Measurements from ENCODE around the gene HAAO.

Gene HAAO

DNA sequence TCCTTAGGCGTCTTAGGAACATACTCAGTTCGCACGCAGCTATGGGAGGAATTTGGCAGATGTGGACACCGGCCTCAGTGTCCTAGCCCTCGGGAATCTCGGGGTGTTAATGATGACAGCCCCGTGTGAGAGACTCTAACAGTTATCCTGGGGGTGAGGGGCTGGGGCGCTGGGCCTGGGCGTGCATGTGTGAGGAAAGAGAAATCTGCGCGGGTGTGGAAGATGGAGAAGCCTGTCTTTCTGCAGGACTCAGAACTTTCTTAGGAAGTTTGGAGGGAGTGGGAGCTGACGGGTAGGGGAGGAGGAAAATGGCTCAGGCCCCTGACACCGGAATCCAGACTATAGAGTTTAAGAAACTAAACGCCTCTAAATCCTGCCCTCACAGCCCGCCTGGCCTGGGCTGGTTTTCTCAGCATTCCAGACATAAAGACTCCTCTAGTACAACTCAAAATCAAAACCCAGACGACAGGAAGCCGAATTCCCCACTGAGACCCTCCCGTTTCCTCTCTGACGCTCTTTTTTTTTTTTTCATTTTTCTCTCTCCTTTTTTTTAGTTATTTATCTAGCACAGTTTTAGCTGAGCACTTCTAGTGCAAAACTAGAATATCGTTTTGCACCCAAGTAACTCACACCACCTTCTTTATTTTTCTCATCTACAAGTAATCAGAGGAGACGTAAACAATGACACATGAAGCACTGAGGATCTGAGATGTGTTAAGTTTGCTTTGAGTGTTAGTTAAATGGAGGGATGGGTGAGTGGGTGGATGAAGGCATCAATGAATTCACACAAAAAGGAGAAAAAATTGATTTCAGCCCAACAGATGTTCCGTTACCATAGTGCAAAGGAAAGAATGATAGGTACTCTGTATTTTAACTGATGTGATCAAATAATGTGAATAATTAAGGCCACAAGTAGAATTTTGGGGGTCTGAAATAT lies 1.2 kb upstream of the HAAO start:
- no peak for TF ChIP-seq POLR2A (IDR thresholded peaks at IDR 0.05; ENCODE audit: low read depth, low read length)
- DNase-seq (ENCODE audit: insufficient read length, low spot score) (no peak), FAIRE-seq (no peak)

DNA sequence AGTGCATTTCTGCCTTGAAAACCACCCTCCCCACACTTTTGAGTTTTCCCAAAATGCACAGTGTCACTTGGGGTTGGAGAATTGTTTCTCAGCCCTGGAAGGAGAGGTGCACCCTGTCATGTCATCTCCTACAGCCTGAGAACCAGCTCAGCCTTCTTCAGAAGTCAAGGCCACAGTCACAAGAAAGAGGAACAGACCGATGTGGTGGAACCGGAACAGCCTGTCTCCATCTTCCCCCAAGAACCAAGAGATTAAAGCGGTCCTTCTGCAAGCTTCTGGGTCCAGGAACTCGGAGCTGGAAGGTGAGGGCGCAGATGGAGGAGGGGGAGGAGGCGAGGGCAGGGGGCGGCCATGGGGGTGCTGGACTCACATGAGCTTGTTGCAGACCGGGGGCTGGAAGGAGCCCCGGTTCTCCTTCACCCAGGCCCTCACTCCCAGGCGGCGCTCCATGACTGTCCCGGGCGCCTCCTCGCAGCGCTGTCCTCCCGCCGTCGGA lies 248 bp downstream of the HAAO start:
- no peak for TF ChIP-seq POLR2A (IDR thresholded peaks at IDR 0.05; ENCODE audit: low read depth, low read length)
- DNase-seq (ENCODE audit: insufficient read length, low spot score) (no peak), FAIRE-seq (no peak)

DNA sequence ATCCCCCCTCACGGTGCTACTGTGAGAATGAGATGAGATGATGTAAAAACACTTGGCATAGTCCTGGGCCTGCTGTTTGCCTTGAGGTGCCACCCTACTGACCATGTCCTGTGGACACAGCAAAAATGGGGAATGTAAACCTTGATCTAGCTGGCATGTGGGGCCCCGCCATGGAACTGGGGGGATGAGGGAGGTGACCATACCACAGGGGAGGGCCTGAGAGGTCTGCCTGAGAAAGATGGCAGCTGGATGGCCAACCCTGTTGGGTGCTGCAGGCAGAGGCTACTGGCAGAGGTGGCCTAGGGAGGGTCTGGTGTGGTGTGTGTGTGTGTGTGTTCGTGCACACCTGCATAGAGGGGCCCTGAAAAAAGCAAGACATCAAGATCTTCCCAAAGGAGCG lies 777 bp downstream of the HAAO start:
- no peak for DNase-seq (ENCODE audit: insufficient read length, low spot score)
- FAIRE-seq = no peak
- no peak for TF ChIP-seq POLR2A (IDR thresholded peaks at IDR 0.05; ENCODE audit: low read depth, low read length)

DNA sequence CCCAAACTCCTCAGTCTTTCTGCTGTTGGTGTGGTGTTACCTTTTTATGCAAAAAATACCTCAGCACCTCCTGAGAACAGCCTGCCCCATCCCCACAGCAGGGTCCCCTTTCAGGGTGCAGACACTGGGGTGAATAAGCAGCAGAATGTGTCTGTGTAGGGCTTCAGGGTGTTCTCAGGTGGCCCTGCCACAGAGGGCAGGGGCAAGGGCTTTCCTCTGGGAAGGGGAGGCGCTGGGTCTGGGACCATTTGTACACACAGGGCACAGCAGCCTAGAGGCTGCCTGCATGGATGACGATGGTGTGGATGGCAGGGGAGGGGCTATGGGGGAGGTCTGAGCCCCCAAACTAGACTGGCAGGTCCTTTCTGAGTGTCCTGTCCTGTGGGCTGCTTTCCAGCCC lies 2.6 kb downstream of the HAAO start:
- DNase-seq (ENCODE audit: insufficient read length, low spot score) (no peak), FAIRE-seq (no peak)
- TF ChIP-seq POLR2A (IDR thresholded peaks at IDR 0.05; ENCODE audit: low read depth, low read length) = no peak

DNA sequence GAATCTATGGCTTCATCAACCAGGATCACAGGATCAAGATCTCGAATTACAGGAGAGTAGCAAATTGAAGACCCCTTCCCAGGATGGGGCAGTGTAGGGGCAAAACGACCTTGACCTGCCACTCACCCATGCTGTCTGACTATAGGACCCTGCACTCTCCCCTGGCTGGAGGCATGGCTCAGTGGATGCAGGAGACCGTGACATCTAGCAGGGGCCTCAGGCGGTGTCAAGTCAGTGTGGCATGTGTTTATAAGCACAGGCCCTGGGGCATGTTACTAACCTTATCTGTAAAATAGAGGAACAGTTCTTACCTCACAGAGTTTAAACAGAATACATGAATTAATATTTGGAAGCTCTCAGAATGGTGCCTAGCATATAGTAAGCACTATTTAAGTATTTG lies 3.5 kb downstream of the HAAO start:
- FAIRE-seq (no peak), DNase-seq (ENCODE audit: insufficient read length, low spot score) (no peak)
- no peak for TF ChIP-seq POLR2A (IDR thresholded peaks at IDR 0.05; ENCODE audit: low read depth, low read length)

DNA sequence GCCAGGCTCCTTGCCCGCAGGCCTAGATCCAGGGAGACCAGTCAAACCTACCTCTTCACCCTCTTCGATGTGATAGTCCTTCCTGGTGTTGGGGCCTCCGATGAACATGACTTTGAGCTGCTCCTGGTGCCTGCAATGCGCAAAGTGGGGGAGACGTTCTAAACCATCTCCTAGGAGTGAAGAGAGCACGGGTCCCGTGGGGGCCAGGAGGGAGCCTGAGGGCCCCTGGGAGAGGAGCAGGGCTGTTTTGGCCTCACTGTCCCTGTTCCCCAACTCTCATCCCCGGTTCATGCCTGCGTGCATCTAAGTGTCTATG lies 3.9 kb downstream of the HAAO start:
- no peak for DNase-seq (ENCODE audit: insufficient read length, low spot score)
- no peak for FAIRE-seq
- no peak for TF ChIP-seq POLR2A (IDR thresholded peaks at IDR 0.05; ENCODE audit: low read depth, low read length)

DNA sequence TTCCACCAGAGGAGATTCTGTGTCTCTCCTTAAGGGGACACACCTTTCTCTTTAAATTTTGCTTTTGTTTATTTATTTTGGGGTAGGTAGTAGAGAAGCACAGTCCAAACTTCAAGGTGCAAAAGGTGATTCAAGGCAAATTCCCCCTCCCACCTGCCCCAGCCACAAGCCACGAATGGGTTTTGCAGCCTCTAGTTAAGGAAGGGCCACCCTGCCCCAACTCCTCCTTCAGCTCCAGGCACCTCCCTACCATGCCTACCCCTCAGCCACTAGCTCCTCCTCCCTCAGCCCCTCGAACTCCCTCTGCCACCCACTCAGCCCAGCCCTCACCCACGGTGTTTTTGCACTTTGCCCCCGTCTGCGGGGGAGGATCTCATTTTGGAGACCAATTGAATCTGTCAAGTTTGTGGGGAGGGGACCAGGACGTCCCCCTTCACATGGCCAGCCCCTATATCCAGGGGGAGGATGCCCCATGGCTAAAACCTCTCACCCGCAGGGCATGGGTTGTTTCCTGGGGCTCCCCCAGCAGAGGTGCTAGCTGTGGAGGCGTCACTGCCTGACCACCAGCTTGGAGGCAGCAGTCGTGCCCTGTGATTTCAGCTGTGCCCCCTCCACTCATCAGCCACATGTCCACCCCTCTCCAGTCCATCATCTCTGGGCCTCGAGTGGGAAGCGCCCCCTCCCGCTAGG lies 4.5 kb downstream of the HAAO start:
- TF ChIP-seq POLR2A (IDR thresholded peaks at IDR 0.05; ENCODE audit: low read depth, low read length) = no peak
- FAIRE-seq (no peak), DNase-seq (ENCODE audit: insufficient read length, low spot score) (no peak)

DNA sequence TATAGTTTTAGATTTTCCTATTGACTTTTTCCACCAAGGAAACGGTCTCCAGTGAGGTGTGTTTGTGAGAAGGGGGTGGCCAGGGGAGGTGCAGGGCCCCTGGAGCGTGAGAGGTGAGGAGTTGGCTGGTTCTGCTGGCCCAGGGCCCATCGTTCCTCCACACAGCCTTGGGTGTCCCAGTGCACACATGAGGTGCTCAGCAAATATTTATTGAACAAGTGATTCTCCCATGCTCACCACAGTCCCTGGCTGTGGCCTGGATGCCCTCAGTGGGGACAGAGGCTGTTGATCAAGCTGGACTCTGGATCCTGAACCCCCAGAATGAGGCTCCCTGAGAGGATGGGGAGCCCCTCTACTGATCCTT lies 5.0 kb downstream of the HAAO start:
- no peak for TF ChIP-seq POLR2A (IDR thresholded peaks at IDR 0.05; ENCODE audit: low read depth, low read length)
- no peak for DNase-seq (ENCODE audit: insufficient read length, low spot score)
- no peak for FAIRE-seq

DNA sequence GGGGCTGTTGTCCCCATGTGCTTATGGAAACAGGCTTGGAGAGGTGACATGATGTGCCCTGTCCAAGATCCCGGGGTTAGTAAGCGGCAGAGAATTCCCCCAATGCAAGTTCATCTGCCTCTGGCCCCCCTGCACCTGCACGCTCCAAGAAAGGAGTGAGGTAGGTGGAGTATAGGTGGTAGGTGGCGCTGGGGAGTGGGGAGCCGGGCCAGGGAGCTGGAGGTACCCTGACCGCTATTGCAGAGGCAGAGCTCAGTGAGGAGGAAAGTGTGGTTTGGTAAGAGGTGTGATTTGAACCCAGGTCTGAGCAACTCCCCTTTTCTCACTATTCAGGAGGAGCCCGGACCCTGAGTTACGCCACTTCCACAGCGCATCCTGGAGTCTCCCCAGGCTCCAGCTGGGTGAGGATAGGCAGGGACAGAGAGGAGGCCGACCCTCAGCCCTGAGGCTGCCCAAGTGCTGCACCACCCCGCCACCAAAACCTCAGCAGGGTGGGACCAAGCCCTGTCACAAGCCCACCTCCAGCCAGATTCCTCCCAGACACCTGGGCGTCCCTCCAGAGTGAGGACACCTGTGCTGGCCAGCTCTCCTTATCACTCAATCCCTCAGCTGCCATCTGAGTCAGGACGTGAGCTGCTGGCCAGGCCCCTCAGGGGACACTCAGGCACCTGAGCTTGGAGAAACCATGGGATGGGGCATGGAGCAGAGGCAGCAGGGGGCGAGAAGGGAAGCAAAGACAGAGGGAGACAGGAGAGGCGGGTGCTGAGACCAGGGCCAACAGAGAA lies 5.6 kb downstream of the HAAO start:
- FAIRE-seq (no peak), DNase-seq (ENCODE audit: insufficient read length, low spot score) (no peak)
- TF ChIP-seq POLR2A (IDR thresholded peaks at IDR 0.05; ENCODE audit: low read depth, low read length) = no peak

DNA sequence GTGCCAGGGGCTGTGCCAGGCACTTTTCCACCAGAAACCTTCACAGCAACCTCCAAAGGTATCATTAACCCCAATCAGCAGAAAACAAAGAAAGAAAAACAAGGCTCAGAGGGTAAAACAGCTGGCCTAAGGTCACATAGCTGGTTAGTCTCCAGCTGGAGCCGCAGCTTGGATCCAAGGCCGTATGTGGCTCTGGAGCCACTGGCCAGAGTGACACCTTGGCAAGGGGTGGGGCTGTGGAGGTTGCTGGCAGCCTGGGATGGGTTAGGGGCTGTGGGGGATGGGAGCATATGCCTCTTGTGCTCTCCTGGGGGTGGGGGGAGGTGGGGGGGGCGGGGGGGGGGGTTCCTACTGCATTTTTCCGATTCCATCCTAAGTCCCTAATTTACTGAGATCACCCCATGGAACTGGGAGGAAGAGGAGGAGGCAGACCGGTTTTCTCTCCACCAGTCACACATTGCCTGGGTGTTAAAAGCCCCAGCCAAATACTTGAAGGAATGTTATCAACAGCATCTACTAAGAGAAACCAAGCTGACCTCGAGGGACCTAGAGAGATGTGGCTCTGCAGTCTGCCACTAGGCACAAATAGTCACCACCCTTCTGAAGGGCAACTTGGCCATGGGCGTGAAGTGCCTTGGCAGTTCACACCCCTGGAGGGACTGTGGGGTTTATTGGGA lies 8.0 kb downstream of the HAAO start:
- DNase-seq (ENCODE audit: insufficient read length, low spot score) (no peak), FAIRE-seq (no peak)
- no peak for TF ChIP-seq POLR2A (IDR thresholded peaks at IDR 0.05; ENCODE audit: low read depth, low read length)

DNA sequence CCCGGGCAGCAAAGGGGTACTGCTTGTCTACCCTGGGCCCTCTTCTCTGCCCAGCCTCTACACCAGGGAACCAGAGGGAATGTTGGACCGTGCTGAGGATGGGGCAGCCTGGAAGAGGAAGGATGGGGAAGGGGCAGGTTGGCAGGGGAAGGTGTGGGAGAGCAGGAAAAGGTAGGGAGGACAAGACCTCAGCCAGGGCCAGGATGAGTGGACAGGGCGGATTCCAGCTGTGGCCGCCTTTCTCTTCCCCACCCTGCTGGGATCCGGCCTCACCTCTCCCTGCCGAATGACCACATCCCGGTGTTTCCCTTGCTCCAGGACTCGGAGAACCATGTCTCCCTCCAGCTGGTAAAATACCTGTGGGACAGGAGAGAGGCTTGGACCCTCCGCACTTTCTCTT lies 8.9 kb downstream of the HAAO start:
- FAIRE-seq = no peak
- DNase-seq (ENCODE audit: insufficient read length, low spot score) = no peak
- TF ChIP-seq POLR2A (IDR thresholded peaks at IDR 0.05; ENCODE audit: low read depth, low read length) = no peak

DNA sequence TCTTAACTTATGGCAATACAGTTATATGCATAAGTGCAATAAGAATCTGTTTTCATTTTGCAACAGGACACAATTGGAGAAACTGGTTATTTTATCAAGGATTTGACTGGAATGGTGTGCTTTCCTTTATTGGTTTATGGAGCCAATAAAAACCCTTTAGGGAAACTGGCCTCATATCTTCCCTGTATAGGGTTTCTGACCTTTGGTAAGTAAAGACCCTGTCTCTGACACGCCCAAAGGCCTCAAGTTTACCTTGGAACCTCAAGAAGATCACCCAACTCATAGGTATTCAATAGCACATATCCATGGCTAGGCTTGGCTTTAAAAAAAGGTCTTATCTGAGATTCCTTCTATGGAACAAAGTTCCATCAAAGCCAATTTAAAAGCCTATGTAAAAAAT lies 11.2 kb downstream of the HAAO start:
- TF ChIP-seq POLR2A (IDR thresholded peaks at IDR 0.05; ENCODE audit: low read depth, low read length) = no peak
- FAIRE-seq (no peak), DNase-seq (ENCODE audit: insufficient read length, low spot score) (no peak)

DNA sequence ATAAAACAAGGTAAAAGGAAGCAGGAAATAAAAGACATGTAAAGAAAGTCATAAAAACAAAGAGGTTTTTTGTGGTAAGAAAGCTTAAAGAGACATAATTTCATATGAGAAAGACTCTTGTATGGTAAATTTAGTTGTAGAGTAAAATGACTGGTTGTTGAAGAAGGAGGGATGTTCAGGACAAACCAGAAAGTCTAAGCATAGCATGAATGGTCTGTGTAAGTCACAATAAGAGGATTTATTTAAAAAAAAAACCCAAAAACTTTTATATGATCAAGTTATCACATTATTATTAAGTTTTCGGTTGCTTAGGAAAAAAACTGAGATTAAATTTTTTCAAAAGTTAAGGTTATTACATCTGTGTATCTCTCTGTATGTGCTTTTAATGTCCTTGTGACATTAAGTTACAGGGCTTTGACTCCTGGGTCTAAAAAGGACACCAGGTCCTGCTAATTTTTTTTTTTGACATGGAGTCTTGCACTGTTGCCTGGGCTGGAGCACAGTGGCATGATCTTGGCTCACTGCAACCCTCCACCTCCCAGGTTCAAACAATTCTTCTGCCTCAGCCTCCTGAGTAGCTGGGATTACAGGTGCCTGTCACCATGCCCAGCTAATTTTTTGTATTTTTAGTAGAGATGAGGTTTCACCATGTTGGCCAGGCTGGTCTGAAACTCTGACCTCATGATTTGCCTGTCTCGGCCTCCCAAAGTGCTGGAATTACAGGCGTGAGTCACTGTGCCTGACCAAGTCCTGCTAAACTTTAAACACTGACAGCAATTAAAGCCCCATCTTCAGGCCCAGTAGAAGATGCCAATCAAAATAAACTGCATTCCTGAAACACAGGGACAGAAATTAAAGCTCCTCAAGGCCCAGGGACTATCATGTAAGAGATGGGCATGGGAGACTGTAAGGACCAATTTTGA lies 14.2 kb downstream of the HAAO start:
- DNase-seq (ENCODE audit: insufficient read length, low spot score) (no peak), FAIRE-seq (no peak)
- TF ChIP-seq POLR2A (IDR thresholded peaks at IDR 0.05; ENCODE audit: low read depth, low read length) = no peak

All from H54 (cell line).